Lower leg skin (tissue), 3 donors: Measurements from ENCODE around the gene KRTAP1-3.

Experiments
- POLR2A ChIP-seq, 2 donors: fragments of 450-650 bp; IDR thresholded peaks; one replicate each; pipeline ENCODE4 v1.6.1; 2016 to 2017; ENCODE audit warnings: antibody characterized with exemption in 2 of 2, mild to moderate bottlenecking in 1 of 2, moderate library complexity in 1 of 2
- TF ChIP-seq, protein P1 (sequence below), 3 donors: fragments of 450-650 bp; IDR thresholded peaks; one replicate each; pipeline ENCODE4 v1.5.1; 2016; ENCODE audit warnings: antibody characterized with exemption in 3 of 3, mild to moderate bottlenecking in 3 of 3, moderate library complexity in 2 of 3

- no peak for TF ChIP-seq POLR2A (IDR thresholded peaks at IDR 0.05)
- TF ChIP-seq, protein P1, sequence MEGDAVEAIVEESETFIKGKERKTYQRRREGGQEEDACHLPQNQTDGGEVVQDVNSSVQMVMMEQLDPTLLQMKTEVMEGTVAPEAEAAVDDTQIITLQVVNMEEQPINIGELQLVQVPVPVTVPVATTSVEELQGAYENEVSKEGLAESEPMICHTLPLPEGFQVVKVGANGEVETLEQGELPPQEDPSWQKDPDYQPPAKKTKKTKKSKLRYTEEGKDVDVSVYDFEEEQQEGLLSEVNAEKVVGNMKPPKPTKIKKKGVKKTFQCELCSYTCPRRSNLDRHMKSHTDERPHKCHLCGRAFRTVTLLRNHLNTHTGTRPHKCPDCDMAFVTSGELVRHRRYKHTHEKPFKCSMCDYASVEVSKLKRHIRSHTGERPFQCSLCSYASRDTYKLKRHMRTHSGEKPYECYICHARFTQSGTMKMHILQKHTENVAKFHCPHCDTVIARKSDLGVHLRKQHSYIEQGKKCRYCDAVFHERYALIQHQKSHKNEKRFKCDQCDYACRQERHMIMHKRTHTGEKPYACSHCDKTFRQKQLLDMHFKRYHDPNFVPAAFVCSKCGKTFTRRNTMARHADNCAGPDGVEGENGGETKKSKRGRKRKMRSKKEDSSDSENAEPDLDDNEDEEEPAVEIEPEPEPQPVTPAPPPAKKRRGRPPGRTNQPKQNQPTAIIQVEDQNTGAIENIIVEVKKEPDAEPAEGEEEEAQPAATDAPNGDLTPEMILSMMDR (IDR thresholded peaks at IDR 0.05): no peak
Observed at GRCh38 chr17:41073676-41074075, 39.0 kb upstream of the KRTAP1-3 start.
